Prostate gland (tissue), 2 donors: ENCODE results near the gene RNF151. TPM values are rescaled to one million over a fixed set of nuclear protein-coding genes. Genes with fewer than 3 reads are reported as not detected.

ENCODE experiments used
- DNase-seq: peaks from one replicate; pipeline ENCODE4 v3.0.0-alpha.2; 2019; ENCODE audit warnings: low spot score
- H3K27ac ChIP-seq, 2 donors: fragments of 200-600 bp; sonication (generic); 2 replicates each; pipeline ENCODE4 v1.5.1; 2017 to 2019
- H3K27me3 ChIP-seq: fragments of 200-600 bp; sonication (generic); replicated peaks from 2 replicates; pipeline ENCODE4 v1.5.1; 2019; ENCODE audit not compliant: insufficient read depth
- H3K36me3 ChIP-seq, 2 donors: fragments of 200-600 bp; sonication (generic); 1 replicate in 1 of 2; 2 replicates in 1 of 2; pipeline versions ENCODE4 v1.5.1 to v1.8.1; 2017 to 2019
- H3K4me1 ChIP-seq: fragments of 200-600 bp; sonication (generic); replicated peaks from 2 replicates; pipeline ENCODE4 v1.5.1; 2019
- H3K4me3 ChIP-seq, 2 donors: fragments of 200-600 bp; sonication (generic); 2 replicates each; pipeline ENCODE4 v1.5.1; 2017 to 2019
- H3K9me3 ChIP-seq: fragments of 200-600 bp; sonication (generic); 2 replicates; pipeline ENCODE4 v1.5.1; 2017
- CTCF ChIP-seq, 4 experiments: fragments of 200-600 bp in 2 of 4; fragments of 450-650 bp in 2 of 4; sonication (generic) in 2 of 4; IDR thresholded peaks; 1 replicate in 3 of 4; 2 replicates in 1 of 4; pipeline ENCODE4 v1.5.1; 2016 to 2019; ENCODE audit warnings: antibody characterized with exemption in 4 of 4, mild to moderate bottlenecking in 2 of 4, moderate library complexity in 2 of 4
- POLR2A ChIP-seq: fragments of 450-650 bp; IDR thresholded peaks from one replicate; pipeline ENCODE4 v1.6.1; 2016; ENCODE audit warnings: antibody characterized with exemption, mild to moderate bottlenecking
- POLR2AphosphoS5 ChIP-seq: sonication (generic); formaldehyde crosslinking; IDR thresholded peaks from one replicate; pipeline ENCODE4 v1.6.1; 2017; ENCODE audit warnings: antibody characterized with exemption
- WGBS: methylation state at CpG from one replicate; pipeline ENCODE4 v1.1.5; 2018; 5-methylcytosine and 5-hydroxymethylcytosine counted together
- intact Hi-C: fragments of 100-400 bp; cut with DNase I; formaldehyde crosslinking; loops from one replicate; pipeline ENCODE4 v1.14.2; 2022
- total RNA-seq, 2 donors: library from RNA; depleted of rRNA; stranded (reverse); fragments of >200 nt; gene quantifications; one replicate each; pipeline ENCODE4 v1.1.0, GENCODE V29; 2016

Gene RNF151
- total RNA-seq, 2 donors from 2014 or later = 7.2 TPM; not detected in 1

- no peak for DNase-seq
Measured at GRCh38 chr16:1963806-1964505, 2.7 kb upstream of the RNF151 start.

GRCh38 chr16:1964506-1965395, 1.9 kb upstream of the RNF151 start, which contains the start of gene RPS2:
Gene RPS2 (minus strand): TSS chr16:1964826. CDS start chr16:1964625, 201 bp downstream.
- Histone ChIP-seq H3K4me1 (peaks cover 8% of the 10 kb centered on the region), H3K9me3 (no peaks in the 10 kb centered on the region), H3K27me3 (no peaks in the 10 kb centered on the region), H3K36me3 (no peaks in the 10 kb centered on the region), H3K4me3 (peak within 1 kb of the TSS; percentile 86 to 99), H3K27ac (peak within 1 kb of the TSS; percentile 85 to 95)
- under 1% methylated on average over 84 of the region's 97 CpGs for WGBS
- peak; percentile 100 for DNase-seq
- peak; percentile 97 for TF ChIP-seq POLR2AphosphoS5
- peak; percentile 74 for TF ChIP-seq POLR2A
- TF ChIP-seq CTCF (IDR thresholded peaks at IDR 0.05) = peak in 2 of 4 experiments; percentile 4 to 38
- intact Hi-C loops = no loop called here

More at GRCh38 chr16:1963806-1964505, 2.7 kb upstream of the RNF151 start:
- 7% methylated on average over 44 of the region's 44 CpGs for WGBS
- no peaks in the 10 kb centered on the region for H3K27me3 ChIP-seq
- H3K4me3 ChIP-seq = peak overlapping the region; percentile 86 to 99
- TF ChIP-seq POLR2AphosphoS5 = no peak
- no peak for TF ChIP-seq POLR2A
- no peak for TF ChIP-seq CTCF (IDR thresholded peaks at IDR 0.05)
- no peaks in the 10 kb centered on the region for H3K36me3 ChIP-seq
- intact Hi-C loops = no loop called here
- H3K27ac ChIP-seq = peak overlapping the region; percentile 85 to 95
- no peaks in the 10 kb centered on the region for H3K9me3 ChIP-seq
- H3K4me1 ChIP-seq = peaks cover 8% of the 10 kb centered on the region

GRCh38 chr16:1965396-1966001, 1.2 kb upstream of the RNF151 start:
- intact Hi-C loops = no loop called here
- WGBS = 16% methylated on average over 23 of the region's 24 CpGs
- peak overlapping the region; percentile 85 to 95 for H3K27ac ChIP-seq
- no peak for TF ChIP-seq POLR2AphosphoS5
- no peak for TF ChIP-seq POLR2A
- no peak for TF ChIP-seq CTCF (IDR thresholded peaks at IDR 0.05)
- no peak for DNase-seq
- H3K36me3 ChIP-seq = no peaks in the 10 kb centered on the region
- H3K4me3 ChIP-seq = peak overlapping the region; percentile 86 to 99
- peaks cover 8% of the 10 kb centered on the region for H3K4me1 ChIP-seq
- no peaks in the 10 kb centered on the region for H3K9me3 ChIP-seq
- no peaks in the 10 kb centered on the region for H3K27me3 ChIP-seq

- DNase-seq = no peak
- intact Hi-C loops = no loop called here
- no peak overlapping the region for H3K27ac ChIP-seq
- no peaks in the 10 kb centered on the region for H3K27me3 ChIP-seq
- no peak overlapping the region for H3K4me3 ChIP-seq
- H3K36me3 ChIP-seq = no peaks in the 10 kb centered on the region
- 86% methylated on average over 34 of the region's 41 CpGs for WGBS
- no peak for TF ChIP-seq POLR2AphosphoS5
- TF ChIP-seq CTCF (IDR thresholded peaks at IDR 0.05) = no peak
- TF ChIP-seq POLR2A = no peak
- no peaks in the 10 kb centered on the region for H3K9me3 ChIP-seq
- peaks cover 11% of the 10 kb centered on the region for H3K4me1 ChIP-seq
Measured at GRCh38 chr16:1968146-1968953, 1.7 kb downstream of the RNF151 start.
